Stimulated activated CD4-positive, alpha-beta T cell treated with anti-CD3 and anti-CD28 coated beads, Interleukin-1b, Interleukin-23, amount 100 ng/mL, for 1 hour (primary cell): Measurements from ENCODE around the gene ST6GALNAC3.
"Not testable (repeated sequence)": the region's sequence is repeated elsewhere in the genome, so short reads cannot be mapped to it uniquely, and the experiment has no call there.

ENCODE experiments used
- DNase-seq, 2 donors: peaks; one replicate each; pipeline ENCODE4 v3.0.0-alpha.2; 2020; ENCODE audit warnings: low read depth in 2 of 2

Gene ST6GALNAC3

DNA sequence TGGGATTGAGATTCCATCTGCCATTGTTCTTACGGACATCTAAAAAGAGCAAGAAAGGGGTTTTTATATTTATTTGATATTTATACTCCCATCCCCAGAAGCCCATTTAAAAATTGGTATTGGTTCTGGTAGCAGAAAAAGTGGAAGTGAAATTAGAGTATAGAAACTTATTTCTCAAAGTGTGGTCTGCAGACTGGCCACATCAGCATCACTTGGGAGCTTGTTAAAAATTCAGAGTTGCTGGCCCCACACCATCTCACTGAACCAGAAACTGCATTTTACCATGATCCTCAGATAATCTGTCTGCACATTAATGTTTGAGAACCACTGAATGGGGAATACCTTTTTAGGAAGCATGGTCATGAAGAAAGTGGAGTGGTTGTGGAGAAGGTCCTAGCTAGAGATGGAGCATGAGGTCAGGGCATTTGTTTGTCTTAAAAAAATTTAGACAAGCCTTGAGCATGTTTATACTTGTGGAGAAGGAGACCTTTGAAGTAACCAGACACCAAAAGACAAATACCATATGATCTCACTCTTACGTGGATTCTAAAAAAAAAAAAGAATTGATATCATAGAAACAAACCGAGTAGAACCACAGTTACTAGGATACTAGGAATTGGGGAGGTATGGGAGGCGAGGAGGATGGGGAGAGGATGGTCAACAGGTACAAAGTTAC lies 116.3 kb downstream of the ST6GALNAC3 start:
- no peak for DNase-seq

- DNase-seq = no peak
These were observed 117.0 kb downstream of the ST6GALNAC3 start for GRCh38 chr1:76191561-76191960.

GRCh38 chr1:76198452-76198851 lies 123.9 kb downstream of the ST6GALNAC3 start:
- no peak for DNase-seq

DNA sequence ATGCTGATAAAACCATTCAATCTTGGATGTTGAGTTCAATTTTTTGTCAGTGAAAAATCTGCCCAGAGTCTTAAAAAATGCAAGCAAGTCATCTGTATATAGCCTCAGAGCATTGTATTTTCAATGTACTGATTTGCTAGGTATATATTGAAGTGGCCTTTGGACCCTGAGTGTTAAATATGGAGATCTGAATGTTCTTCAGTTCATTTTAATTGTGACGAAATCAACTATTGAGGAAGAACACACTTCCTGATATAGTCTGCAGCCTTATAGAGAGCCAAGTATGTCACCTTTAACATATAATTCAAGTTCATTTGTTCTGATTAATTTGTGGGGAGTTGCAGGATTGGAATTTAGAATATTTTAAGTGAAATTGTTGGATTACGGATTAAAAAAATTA lies 128.1 kb downstream of the ST6GALNAC3 start:
- DNase-seq = no peak

DNA sequence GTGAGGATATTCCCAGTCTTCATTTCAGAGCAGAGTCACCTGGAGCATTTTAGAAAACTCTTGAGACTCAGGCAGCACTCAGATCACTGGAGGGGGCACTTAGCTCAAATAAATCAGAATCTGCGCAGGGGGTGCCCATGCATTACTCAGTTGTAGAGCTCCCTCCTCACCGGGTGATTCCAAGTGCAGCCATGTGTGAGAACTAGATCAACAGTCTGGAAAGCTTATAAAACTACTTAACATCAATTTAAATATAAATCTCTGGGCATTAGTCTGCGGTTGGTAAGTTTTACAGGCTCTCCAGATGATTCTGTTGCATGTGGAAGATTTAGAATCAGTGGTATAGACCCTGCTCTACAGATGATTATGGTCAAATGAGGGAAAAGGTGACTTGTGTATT lies 128.6 kb downstream of the ST6GALNAC3 start:
- no peak for DNase-seq

DNA sequence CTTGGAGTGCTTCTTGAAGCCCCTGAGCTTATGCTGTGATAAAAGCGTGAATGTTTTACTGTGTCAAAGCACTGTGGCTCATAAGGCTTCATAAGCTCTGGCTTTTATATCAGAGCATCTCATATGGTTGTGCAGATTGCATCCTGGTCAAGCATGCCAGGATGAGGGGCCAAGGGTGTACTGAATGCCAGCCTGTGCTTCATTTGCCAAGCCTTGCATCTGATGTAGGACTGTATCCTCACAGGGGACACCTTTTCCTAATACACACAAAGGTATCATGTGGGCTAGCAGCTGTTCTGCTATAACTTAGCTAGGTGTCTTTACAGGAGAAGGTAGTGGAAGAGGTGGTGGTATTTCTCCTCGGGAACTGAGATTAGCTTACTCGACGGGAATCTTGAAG lies 134.7 kb downstream of the ST6GALNAC3 start:
- DNase-seq = no peak

GRCh38 chr1:76209648-76210047 lies 135.1 kb downstream of the ST6GALNAC3 start:
- DNase-seq = no peak

DNA sequence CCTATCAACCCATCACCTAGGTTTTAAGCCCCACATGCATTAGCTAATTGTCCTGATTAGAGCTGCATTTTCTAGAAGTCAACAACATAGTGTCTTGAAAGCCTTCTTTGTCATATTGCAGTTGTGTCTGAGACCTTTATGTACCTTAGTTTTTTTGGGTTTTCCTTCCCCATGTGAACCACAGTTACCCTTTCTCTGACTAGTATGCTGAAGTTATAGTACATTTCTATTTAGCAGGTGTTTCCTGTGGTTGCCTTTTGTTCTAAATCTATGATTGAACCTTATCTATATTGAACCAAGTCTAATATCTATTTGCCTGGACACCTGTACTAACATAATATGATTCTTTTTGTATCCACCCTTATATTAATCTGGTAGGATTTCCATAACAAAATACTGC lies 135.6 kb downstream of the ST6GALNAC3 start:
- no peak for DNase-seq

GRCh38 chr1:76218888-76219287 lies 144.3 kb downstream of the ST6GALNAC3 start:
- DNase-seq = no peak

- no peak for DNase-seq
These were observed 144.8 kb downstream of the ST6GALNAC3 start for GRCh38 chr1:76219366-76219818.

DNA sequence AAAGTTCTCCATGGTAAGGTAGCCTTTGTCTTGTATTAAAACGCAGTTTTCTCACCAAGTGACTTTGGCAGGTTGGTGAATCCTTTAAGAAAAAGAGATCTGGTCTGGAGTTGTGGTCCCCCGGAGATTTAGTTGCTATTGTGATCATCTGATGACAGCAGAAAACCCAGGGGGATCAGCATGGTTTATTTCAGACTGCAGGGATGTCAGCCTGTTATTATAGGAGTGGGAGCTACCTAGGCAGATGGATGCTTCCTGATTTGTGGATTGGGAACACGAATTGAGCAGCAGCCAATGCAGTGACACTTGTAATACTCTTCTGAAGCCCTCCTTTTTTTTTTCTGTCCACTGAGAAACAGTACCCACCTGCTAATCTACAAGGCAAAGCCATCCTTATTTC lies 150.2 kb downstream of the ST6GALNAC3 start:
- DNase-seq = no peak

DNA sequence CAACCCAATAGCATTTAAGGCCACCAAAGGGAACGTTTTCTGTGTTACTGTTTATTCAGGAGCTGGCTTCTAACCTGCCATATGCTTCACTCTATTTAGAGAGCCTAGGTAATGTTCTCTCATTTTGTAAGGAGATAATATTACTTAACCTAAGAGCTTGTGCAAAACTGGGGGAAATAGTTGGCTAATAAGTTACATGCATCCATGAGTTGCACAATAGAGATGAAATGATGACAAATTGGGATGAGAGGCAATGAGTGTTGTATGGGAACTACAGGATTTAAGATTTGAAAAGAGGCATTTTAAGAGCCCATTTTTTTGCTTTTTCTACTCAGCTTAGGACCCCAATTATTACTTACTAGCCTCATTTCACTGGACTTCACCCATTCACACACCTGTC lies 151.0 kb downstream of the ST6GALNAC3 start:
- no peak for DNase-seq

GRCh38 chr1:76227621-76228020 lies 153.1 kb downstream of the ST6GALNAC3 start:
- DNase-seq = no peak

DNA sequence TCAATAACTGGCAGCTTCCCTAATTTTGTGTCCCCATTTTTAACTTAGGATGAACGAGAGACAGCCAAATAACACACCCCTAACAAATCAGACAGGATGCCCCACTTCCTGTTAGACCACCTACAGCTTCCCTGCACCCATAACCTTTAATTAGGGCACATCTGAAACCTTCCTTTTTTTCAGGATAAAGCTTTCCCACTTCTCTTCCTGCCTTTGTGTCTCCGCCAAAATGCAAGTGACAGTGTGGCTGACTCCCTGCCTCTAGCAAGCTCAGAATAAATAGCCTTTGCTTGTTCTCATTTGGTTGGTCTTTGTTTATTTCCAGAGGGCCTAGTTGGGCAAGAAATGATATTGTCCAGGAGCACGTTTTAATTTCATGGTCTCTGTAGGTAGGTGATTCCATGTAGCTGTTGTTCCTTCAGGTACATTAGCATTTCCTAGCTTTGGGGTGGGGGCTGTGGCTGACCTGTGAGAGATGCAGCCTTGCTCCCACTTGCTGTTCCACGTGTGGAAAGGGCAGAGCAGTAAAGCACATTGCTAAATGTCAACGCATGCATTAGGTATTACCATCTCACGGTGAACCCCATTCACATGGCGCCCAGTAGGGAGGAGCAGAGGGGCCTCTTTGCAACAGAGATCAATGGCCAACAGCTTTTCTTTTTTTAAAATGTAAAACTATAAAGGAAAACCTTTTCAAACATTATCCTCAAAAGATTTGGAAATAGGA lies 154.9 kb downstream of the ST6GALNAC3 start:
- DNase-seq = no peak

DNA sequence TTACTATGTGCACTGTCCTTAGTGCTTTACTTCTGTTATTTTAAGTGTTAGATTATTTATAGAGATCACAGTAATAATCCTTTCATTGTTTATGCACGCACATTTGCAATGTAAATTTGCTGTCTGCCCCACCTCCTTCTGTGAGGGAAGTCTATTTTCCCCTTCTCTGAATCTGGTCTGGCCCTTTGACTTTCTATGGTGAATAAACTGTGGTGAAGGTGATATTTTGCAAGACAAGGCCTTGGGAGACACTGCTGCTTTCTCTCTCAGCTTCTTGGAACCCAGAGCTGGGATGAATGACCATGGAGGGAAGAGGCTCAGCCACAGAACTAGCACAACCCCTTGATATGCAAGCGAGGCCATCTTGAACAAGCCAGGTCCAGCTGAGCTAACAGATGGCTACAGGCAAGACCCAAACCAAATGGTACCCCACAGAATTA lies 156.3 kb downstream of the ST6GALNAC3 start:
- DNase-seq = no peak

- no peak for DNase-seq
These were observed 156.8 kb downstream of the ST6GALNAC3 start for GRCh38 chr1:76231320-76231719.

GRCh38 chr1:76232666-76233065 lies 158.1 kb downstream of the ST6GALNAC3 start:
- DNase-seq = no peak

DNA sequence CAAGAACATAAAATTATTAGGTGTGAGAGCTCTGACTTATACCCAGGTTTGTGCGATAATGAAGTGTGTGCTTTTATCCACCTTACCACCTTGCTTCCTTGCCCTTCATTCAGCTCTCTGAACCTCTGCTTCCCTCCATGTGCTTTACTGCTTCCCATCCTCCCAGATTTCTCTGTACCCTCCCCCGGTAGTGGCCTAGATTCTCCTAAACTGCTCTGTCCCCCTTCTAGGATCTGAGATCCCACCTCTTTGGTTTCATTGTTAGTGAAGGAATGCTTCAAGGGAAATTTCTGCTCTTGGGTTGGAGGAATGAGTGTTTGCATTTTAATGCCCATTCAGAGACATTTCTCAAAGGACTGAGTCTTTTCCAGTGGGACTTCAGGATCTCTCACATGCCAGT lies 159.5 kb downstream of the ST6GALNAC3 start:
- DNase-seq = no peak

- no peak for DNase-seq
These were observed 162.7 kb downstream of the ST6GALNAC3 start for GRCh38 chr1:76237211-76237610.

DNA sequence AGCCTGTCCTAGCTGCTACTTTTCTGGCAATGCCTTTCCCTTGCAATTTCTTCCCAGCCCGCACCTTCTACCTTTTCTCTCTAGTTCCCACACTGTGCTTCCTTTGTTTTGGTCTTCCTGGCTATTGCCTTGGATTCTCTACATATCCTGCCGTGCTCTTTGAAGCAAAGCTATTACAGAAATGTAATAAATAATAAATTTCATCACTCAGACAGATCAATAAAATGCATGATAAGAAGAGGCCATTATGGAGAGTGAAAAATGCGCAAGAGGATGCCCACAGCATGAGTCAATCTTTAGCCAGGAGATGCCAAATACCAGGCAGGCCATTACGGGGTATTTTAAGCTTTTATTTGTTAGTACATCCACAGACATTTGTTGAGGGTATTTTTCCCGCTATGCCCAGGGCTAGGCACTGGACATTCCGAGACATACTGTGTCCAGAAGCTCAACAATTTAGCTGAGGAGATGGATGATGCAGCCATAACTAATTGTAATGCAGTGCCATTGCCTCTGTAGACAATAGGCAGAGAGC lies 163.6 kb downstream of the ST6GALNAC3 start:
- DNase-seq = no peak

- no peak for DNase-seq
These were observed 164.9 kb downstream of the ST6GALNAC3 start for GRCh38 chr1:76239470-76239918.

GRCh38 chr1:76240316-76240715 lies 165.8 kb downstream of the ST6GALNAC3 start:
- no peak for DNase-seq

DNA sequence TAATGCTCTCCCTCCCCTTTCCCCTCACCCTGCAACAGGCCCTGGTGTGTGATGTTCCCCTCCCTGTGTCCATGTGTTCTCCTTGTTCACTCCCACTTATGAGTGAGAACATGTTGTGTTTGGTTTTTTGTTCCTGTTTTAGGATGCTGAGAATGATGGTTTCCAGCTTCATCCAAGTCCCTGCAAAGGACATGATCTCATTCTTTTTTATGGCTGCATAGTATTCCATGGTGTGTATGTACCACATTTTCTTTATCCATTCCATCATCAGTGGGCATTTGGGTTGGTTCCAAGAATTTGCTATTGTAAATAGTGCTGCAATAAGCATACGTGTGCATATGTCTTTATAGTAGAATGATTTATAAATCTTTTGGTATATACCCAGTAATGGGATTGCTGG lies 168.0 kb downstream of the ST6GALNAC3 start:
- DNase-seq = not testable (repeated sequence)
